Nephron (organoid): ENCODE results near the gene WDR53.
"Not testable (repeated sequence)": the region's sequence is repeated elsewhere in the genome, so short reads cannot be mapped to it uniquely, and the experiment has no call there.

Source experiments
- H3K27ac Mint-ChIP-seq, 3 experiments: 2 replicates each; pipeline ENCODE4 v1.8.0; 2020; ENCODE audit warnings: mixed read lengths in 3 of 3, mild to moderate bottlenecking in 2 of 3, moderate library complexity in 1 of 3
- H3K27me3 Mint-ChIP-seq: 2 replicates; pipeline ENCODE4 v1.8.0; 2021; ENCODE audit warnings: low read depth, mild to moderate bottlenecking, moderate library complexity, mixed read lengths
- H3K36me3 Mint-ChIP-seq: 2 replicates; pipeline ENCODE4 v1.8.0; 2020; ENCODE audit warnings: low read depth, mixed read lengths
- H3K4me1 Mint-ChIP-seq: 2 replicates; pipeline ENCODE4 v1.8.0; 2020; ENCODE audit warnings: mixed read lengths
- H3K4me3 Mint-ChIP-seq, 3 experiments: 2 replicates each; pipeline ENCODE4 v1.8.0; 2020; ENCODE audit warnings: mild to moderate bottlenecking in 3 of 3, mixed read lengths in 3 of 3, moderate library complexity in 2 of 3
- H3K9me3 Mint-ChIP-seq: 2 replicates; pipeline ENCODE4 v1.8.0; 2020; ENCODE audit warnings: mixed read lengths
- CTCF ChIP-seq, 3 experiments: fragments of 200-600 bp; sonication (generic); IDR thresholded peaks; one replicate each; pipeline ENCODE4 v1.5.0; 2021; ENCODE audit warnings: antibody characterized with exemption in 3 of 3; ENCODE audit not compliant: unreplicated experiment in 3 of 3

WDR53 gene

DNA sequence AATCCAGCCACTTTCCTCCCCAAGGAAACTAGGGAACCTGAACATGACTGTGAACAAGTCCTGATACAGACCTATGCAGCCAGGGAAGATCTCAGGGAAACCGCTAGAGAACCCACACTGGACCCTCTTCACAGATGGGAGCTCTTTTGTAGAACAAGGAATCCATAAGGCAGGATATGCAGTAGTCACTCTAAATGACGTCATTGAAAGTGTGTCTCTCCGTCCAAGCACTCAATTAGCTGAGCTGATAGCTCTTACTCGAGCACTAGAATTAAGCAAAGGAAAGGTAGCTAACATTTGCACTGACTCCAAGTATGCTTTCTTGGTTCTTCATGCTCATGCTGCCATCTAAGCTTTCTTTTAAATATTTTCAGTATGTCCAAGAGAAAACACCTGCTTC, 43.2 kb downstream of the WDR53 start:
- H3K36me3 Mint-ChIP-seq, result peaks cover 9% of the 10 kb centered on the region
- peaks cover 10% of the 10 kb centered on the region for H3K27me3 Mint-ChIP-seq
- no peak for TF ChIP-seq CTCF (IDR thresholded peaks at IDR 0.05; ENCODE audit: unreplicated experiment in 3 of 3)
- H3K27ac Mint-ChIP-seq, result no peak overlapping the region
- no peak overlapping the region for H3K4me3 Mint-ChIP-seq
- peaks cover 29% of the 10 kb centered on the region for H3K9me3 Mint-ChIP-seq
- H3K4me1 Mint-ChIP-seq, result no peaks in the 10 kb centered on the region

- Mint-ChIP-seq H3K36me3 (peaks cover 12% of the 10 kb centered on the region), H3K27ac (no peak overlapping the region), H3K9me3 (peaks cover 35% of the 10 kb centered on the region), H3K4me3 (no peak overlapping the region), H3K4me1 (no peaks in the 10 kb centered on the region), H3K27me3 (peaks cover 8% of the 10 kb centered on the region)
- TF ChIP-seq CTCF (IDR thresholded peaks at IDR 0.05; ENCODE audit: unreplicated experiment in 3 of 3), result no peak
These were observed 43.8 kb downstream of the WDR53 start for GRCh38 chr3:196524527-196524926.

GRCh38 chr3:196523841-196524240, 44.5 kb downstream of the WDR53 start:
- no peak for TF ChIP-seq CTCF (IDR thresholded peaks at IDR 0.05; ENCODE audit: unreplicated experiment in 3 of 3)
- H3K27ac Mint-ChIP-seq, result no peak overlapping the region
- peaks cover 14% of the 10 kb centered on the region for H3K36me3 Mint-ChIP-seq
- H3K4me1 Mint-ChIP-seq, result no peaks in the 10 kb centered on the region
- peaks cover 8% of the 10 kb centered on the region for H3K27me3 Mint-ChIP-seq
- peaks cover 42% of the 10 kb centered on the region for H3K9me3 Mint-ChIP-seq
- H3K4me3 Mint-ChIP-seq, result no peak overlapping the region

- H3K4me3 Mint-ChIP-seq, H3K27ac Mint-ChIP-seq, H3K4me1 Mint-ChIP-seq, H3K27me3 Mint-ChIP-seq: not testable (repeated sequence)
- H3K9me3 Mint-ChIP-seq, result peaks cover 58% of the 10 kb centered on the region
- H3K36me3 Mint-ChIP-seq, result peaks cover 14% of the 10 kb centered on the region
These were observed 47.1 kb downstream of the WDR53 start for GRCh38 chr3:196521291-196521690.

GRCh38 chr3:196519718-196520082, 48.7 kb downstream of the WDR53 start:
- H3K36me3 Mint-ChIP-seq, result peaks cover 14% of the 10 kb centered on the region
- no peak for TF ChIP-seq CTCF (IDR thresholded peaks at IDR 0.05; ENCODE audit: unreplicated experiment in 3 of 3)
- H3K27me3 Mint-ChIP-seq, result peaks cover 4% of the 10 kb centered on the region
- peaks cover 57% of the 10 kb centered on the region for H3K9me3 Mint-ChIP-seq
- no peak overlapping the region for H3K27ac Mint-ChIP-seq
- no peak overlapping the region for H3K4me3 Mint-ChIP-seq
- no peaks in the 10 kb centered on the region for H3K4me1 Mint-ChIP-seq

GRCh38 chr3:196518966-196519717, 49.2 kb downstream of the WDR53 start:
- Mint-ChIP-seq H3K36me3 (peaks cover 14% of the 10 kb centered on the region), H3K27me3 (peaks cover 4% of the 10 kb centered on the region), H3K4me3 (no peak overlapping the region), H3K27ac (no peak overlapping the region), H3K4me1 (no peaks in the 10 kb centered on the region), H3K9me3 (peaks cover 61% of the 10 kb centered on the region)
- TF ChIP-seq CTCF (IDR thresholded peaks at IDR 0.05; ENCODE audit: unreplicated experiment in 3 of 3), result no peak
